ENCODE results near the gene TAAR6.

GRCh38 chr6:132596201-132596600 is 26.1 kb downstream of the TAAR6 start:
- no peak for TF ChIP-seq CTCF (conservative IDR thresholded peaks at IDR 0.05 in 1 of 2, IDR thresholded peaks at IDR 0.05 in 1 of 2; ENCODE audit: low read depth in 1 of 2, low read length in 2 of 2)
- no peak for TF ChIP-seq EZH2 (IDR thresholded peaks at IDR 0.05; ENCODE audit: low read length, missing control alignments)

Data from fibroblast of lung (primary cell).